ENCODE results near the gene OGDH. TPM values are rescaled to one million over a fixed set of nuclear protein-coding genes. Genes with fewer than 3 reads are reported as not detected.

OGDH gene
- total and polyA plus RNA-seq, 2 donors = 20.7 to 26.9 TPM

GRCh38 chr7:44622342-44623151, 16.1 kb downstream of the OGDH start:
- peak overlapping the region; percentile 2 to 61 for H3K27ac ChIP-seq (ENCODE audit: low read depth in 1 of 2, low read length in 1 of 2)
- DNase-seq (ENCODE audit: low read depth in 6 of 9, low spot score in 9 of 9) = no peak
- no peaks in the 10 kb centered on the region for H3K27me3 ChIP-seq (ENCODE audit: control insufficient read depth in 2 of 2, insufficient read depth in 1 of 2, low read length in 1 of 2)
- 93% methylated on average over 5 of the region's 5 CpGs for WGBS
- H3K4me3 ChIP-seq (ENCODE audit: low read length in 2 of 2) = no peak overlapping the region
- H3K9me3 ChIP-seq (ENCODE audit: control insufficient read depth in 2 of 2, insufficient read depth in 1 of 2, low read length in 1 of 2) = no peaks in the 10 kb centered on the region
- peaks cover 0 to 3% of the 10 kb centered on the region in 2 donors for H3K4me1 ChIP-seq (ENCODE audit: control insufficient read depth in 2 of 2, insufficient read depth in 2 of 2, low read length in 2 of 2)
- peaks cover 23 to 35% of the 10 kb centered on the region in 2 donors for H3K36me3 ChIP-seq (ENCODE audit: control insufficient read depth in 2 of 2, insufficient read depth in 2 of 2, low read length in 1 of 2)

DNA sequence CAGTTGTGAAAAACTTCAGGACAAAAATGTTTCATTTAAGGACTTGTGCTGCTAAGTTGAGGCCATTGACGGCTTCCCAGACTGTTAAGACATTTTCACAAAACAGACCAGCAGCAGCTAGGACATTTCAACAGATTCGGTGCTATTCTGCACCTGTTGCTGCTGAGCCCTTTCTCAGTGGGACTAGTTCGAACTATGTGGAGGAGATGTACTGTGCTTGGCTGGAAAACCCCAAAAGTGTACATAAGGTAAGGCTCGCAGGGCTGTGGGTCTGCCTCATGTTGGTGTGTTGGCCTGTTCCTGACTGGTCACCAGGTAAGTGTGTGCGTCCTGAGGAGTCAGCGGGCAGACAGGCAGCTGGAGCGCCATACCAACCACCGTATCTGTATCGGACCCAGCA, 17.9 kb downstream of the OGDH start:
- Histone ChIP-seq H3K36me3 (ENCODE audit: control insufficient read depth in 2 of 2, insufficient read depth in 2 of 2, low read length in 1 of 2) (peaks cover 28% of the 10 kb centered on the region in 2 donors), H3K4me3 (ENCODE audit: low read length in 2 of 2) (no peak overlapping the region), H3K4me1 (ENCODE audit: control insufficient read depth in 2 of 2, insufficient read depth in 2 of 2, low read length in 2 of 2) (peaks cover 0 to 3% of the 10 kb centered on the region in 2 donors), H3K9me3 (ENCODE audit: control insufficient read depth in 2 of 2, insufficient read depth in 1 of 2, low read length in 1 of 2) (no peaks in the 10 kb centered on the region), H3K27ac (ENCODE audit: low read depth in 1 of 2, low read length in 1 of 2) (no peak overlapping the region), H3K27me3 (ENCODE audit: control insufficient read depth in 2 of 2, insufficient read depth in 1 of 2, low read length in 1 of 2) (no peaks in the 10 kb centered on the region)
- 97% methylated on average over 9 of the region's 9 CpGs for WGBS
- no peak for DNase-seq (ENCODE audit: low read depth in 6 of 9, low spot score in 9 of 9)

- WGBS = 90% methylated on average over 6 of the region's 6 CpGs
- H3K9me3 ChIP-seq (ENCODE audit: control insufficient read depth in 2 of 2, insufficient read depth in 1 of 2, low read length in 1 of 2) = no peaks in the 10 kb centered on the region
- H3K27me3 ChIP-seq (ENCODE audit: control insufficient read depth in 2 of 2, insufficient read depth in 1 of 2, low read length in 1 of 2) = no peaks in the 10 kb centered on the region
- H3K4me3 ChIP-seq (ENCODE audit: low read length in 2 of 2) = no peak overlapping the region
- DNase-seq (ENCODE audit: low read depth in 6 of 9, low spot score in 9 of 9) = no peak
- H3K36me3 ChIP-seq (ENCODE audit: control insufficient read depth in 2 of 2, insufficient read depth in 2 of 2, low read length in 1 of 2) = peaks cover 29 to 34% of the 10 kb centered on the region in 2 donors
- H3K27ac ChIP-seq (ENCODE audit: low read depth in 1 of 2, low read length in 1 of 2) = peak overlapping the region in 1 of 2 donors; percentile 31
- H3K4me1 ChIP-seq (ENCODE audit: control insufficient read depth in 2 of 2, insufficient read depth in 2 of 2, low read length in 2 of 2) = peaks cover 0 to 9% of the 10 kb centered on the region in 2 donors
These were observed 19.4 kb downstream of the OGDH start for GRCh38 chr7:44625526-44626471.

DNA sequence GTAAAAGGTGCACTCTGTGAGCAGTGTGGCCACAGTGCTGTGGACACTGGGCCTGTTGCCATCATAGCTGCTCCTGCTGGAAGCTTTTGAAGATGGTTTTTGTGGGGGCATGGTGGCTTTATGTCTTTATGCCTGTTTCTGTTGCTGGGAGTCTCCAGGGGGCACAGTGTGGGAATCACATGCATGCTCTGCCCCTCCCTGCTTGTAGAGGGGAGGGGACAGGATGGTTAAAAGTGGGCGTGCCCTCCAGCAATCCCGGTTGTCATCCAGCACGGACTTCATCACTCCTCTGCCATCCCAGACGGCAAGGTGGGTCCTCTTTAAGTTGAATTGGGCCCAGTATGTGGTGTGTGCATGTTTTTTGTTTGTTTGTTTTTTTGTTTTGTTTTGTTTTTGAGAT, 20.2 kb downstream of the OGDH start:
- 96% methylated on average over 4 of the region's 4 CpGs for WGBS
- Histone ChIP-seq H3K4me1 (ENCODE audit: control insufficient read depth in 2 of 2, insufficient read depth in 2 of 2, low read length in 2 of 2) (peaks cover 3 to 16% of the 10 kb centered on the region in 2 donors), H3K27ac (ENCODE audit: low read depth in 1 of 2, low read length in 1 of 2) (no peak overlapping the region), H3K9me3 (ENCODE audit: control insufficient read depth in 2 of 2, insufficient read depth in 1 of 2, low read length in 1 of 2) (no peaks in the 10 kb centered on the region), H3K36me3 (ENCODE audit: control insufficient read depth in 2 of 2, insufficient read depth in 2 of 2, low read length in 1 of 2) (peaks cover 29 to 34% of the 10 kb centered on the region in 2 donors), H3K27me3 (ENCODE audit: control insufficient read depth in 2 of 2, insufficient read depth in 1 of 2, low read length in 1 of 2) (no peaks in the 10 kb centered on the region), H3K4me3 (ENCODE audit: low read length in 2 of 2) (no peak overlapping the region)
- no peak for DNase-seq (ENCODE audit: low read depth in 6 of 9, low spot score in 9 of 9)

DNA sequence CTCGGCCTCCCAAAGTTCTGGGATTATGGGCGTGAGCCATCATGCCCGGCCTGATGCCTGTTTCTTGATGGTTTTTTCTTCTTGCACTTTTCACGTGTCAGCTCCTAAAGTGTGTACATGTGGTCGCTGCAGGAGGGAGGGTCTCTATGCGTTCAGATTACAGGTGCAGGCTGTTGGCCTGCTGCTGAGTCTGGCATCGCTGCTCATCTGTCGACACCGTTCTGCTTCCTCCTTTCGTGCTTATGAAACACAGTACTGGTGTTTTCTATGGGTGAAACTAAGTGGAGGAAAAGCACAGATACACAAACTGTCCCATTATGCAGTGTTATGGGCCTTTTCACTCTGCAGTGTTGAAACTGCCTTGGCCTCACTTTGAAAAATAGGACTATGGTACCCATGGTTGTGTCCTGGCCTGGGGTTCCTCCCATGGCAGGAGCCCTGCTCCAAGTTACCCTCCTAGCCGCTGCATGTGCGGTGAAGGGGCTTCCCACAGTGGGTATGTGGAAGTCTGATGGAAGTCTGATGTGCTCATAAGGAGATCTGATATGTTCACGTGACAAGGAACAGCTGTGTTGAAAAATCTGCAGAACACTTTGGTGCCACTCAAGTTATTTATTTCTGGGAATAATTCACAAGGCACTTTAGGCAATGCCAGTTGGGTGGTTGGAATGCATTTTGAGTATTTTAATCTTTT, 23.5 kb downstream of the OGDH start:
- H3K9me3 ChIP-seq (ENCODE audit: control insufficient read depth in 2 of 2, insufficient read depth in 1 of 2, low read length in 1 of 2) = no peaks in the 10 kb centered on the region
- peak overlapping the region; percentile 10 to 61 for H3K27ac ChIP-seq (ENCODE audit: low read depth in 1 of 2, low read length in 1 of 2)
- 85% methylated on average over 13 of the region's 13 CpGs for whole genome bisulfite sequencing
- H3K27me3 ChIP-seq (ENCODE audit: control insufficient read depth in 2 of 2, insufficient read depth in 1 of 2, low read length in 1 of 2) = no peaks in the 10 kb centered on the region
- H3K36me3 ChIP-seq (ENCODE audit: control insufficient read depth in 2 of 2, insufficient read depth in 2 of 2, low read length in 1 of 2) = peaks cover 21 to 31% of the 10 kb centered on the region in 2 donors
- H3K4me1 ChIP-seq (ENCODE audit: control insufficient read depth in 2 of 2, insufficient read depth in 2 of 2, low read length in 2 of 2) = peaks cover 6 to 35% of the 10 kb centered on the region in 2 donors
- H3K4me3 ChIP-seq (ENCODE audit: low read length in 2 of 2) = no peak overlapping the region
- DNase-seq (ENCODE audit: low read depth in 6 of 9, low spot score in 9 of 9) = peak in 1 of 9 donors; percentile 22

DNA sequence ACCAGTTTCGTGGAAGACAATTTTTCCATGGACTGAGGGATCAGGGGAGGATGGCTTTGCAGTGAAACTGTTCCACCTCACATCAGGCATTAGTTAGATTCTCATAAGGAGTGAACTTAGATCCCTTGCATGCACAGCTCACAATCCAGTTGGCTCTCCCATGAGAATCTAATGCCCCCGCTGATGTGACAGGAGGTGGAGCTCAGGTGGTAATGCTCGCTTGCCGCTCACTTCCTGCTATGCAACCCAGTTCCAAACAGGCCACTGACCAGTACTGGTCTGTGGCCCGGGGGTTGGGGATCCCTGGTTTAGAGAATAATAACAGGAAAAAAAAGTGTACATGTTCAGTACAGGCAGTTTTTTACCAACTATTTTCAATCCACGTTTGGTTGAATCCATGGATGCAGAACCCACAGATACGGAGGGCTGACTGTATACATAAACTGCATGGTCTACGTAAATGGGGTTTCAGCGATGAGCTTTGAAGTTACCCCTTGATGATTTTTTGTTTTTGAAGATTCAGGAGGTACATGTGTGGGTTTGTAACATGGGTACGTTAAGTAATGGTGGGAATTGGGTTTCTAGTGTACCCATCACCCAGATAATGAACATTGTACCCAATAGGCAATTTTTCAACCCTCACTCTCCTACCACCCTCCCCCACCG, 24.5 kb downstream of the OGDH start:
- Histone ChIP-seq H3K4me3 (ENCODE audit: low read length in 2 of 2) (no peak overlapping the region), H3K9me3 (ENCODE audit: control insufficient read depth in 2 of 2, insufficient read depth in 1 of 2, low read length in 1 of 2) (no peaks in the 10 kb centered on the region), H3K27ac (ENCODE audit: low read depth in 1 of 2, low read length in 1 of 2) (peak overlapping the region; percentile 12 to 57), H3K36me3 (ENCODE audit: control insufficient read depth in 2 of 2, insufficient read depth in 2 of 2, low read length in 1 of 2) (peaks cover 12 to 22% of the 10 kb centered on the region in 2 donors), H3K4me1 (ENCODE audit: control insufficient read depth in 2 of 2, insufficient read depth in 2 of 2, low read length in 2 of 2) (peaks cover 6 to 33% of the 10 kb centered on the region in 2 donors), H3K27me3 (ENCODE audit: control insufficient read depth in 2 of 2, insufficient read depth in 1 of 2, low read length in 1 of 2) (no peaks in the 10 kb centered on the region)
- no peak for DNase-seq (ENCODE audit: low read depth in 6 of 9, low spot score in 9 of 9)
- WGBS = 90% methylated on average over 11 of the region's 11 CpGs

DNA sequence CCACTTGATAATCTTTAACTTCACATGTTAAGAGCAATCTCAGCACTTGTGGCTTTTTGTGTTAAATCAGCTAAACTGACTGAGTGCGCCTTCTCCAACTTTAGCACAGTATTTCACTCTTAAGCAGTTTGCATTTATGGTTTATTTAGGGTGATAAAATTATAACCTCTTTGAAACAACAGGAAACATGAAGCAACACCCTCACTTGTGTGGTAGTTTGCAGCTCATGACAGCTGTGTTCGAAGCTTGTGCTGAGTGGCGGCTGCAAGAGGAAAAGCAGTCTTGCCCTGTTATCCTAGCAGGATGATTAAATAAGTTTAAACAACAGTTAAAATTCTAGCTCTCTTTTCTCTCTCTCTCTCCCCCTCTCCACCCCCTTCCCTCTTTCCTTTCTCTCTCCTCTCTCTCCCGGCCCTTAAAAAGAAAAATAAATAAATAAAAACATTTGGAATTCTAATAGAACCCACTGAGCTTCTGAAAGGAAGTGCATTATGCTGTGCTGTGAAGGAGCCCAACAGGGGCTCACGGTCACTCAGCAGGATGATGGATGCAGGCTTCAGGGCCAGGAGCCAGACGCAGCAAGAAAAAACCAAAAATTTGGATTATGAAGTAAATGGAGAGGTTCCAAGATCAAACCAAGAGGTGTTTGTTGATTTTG, 25.2 kb downstream of the OGDH start:
- Histone ChIP-seq H3K9me3 (ENCODE audit: control insufficient read depth in 2 of 2, insufficient read depth in 1 of 2, low read length in 1 of 2) (no peaks in the 10 kb centered on the region), H3K27ac (ENCODE audit: low read depth in 1 of 2, low read length in 1 of 2) (peak overlapping the region; percentile 12 to 71), H3K27me3 (ENCODE audit: control insufficient read depth in 2 of 2, insufficient read depth in 1 of 2, low read length in 1 of 2) (no peaks in the 10 kb centered on the region), H3K4me3 (ENCODE audit: low read length in 2 of 2) (no peak overlapping the region), H3K4me1 (ENCODE audit: control insufficient read depth in 2 of 2, insufficient read depth in 2 of 2, low read length in 2 of 2) (peaks cover 6 to 38% of the 10 kb centered on the region in 2 donors), H3K36me3 (ENCODE audit: control insufficient read depth in 2 of 2, insufficient read depth in 2 of 2, low read length in 1 of 2) (peaks cover 7 to 15% of the 10 kb centered on the region in 2 donors)
- 40% methylated on average over 6 of the region's 6 CpGs for WGBS
- peak in 1 of 9 donors; percentile 56 for DNase-seq (ENCODE audit: low read depth in 6 of 9, low spot score in 9 of 9)

DNA sequence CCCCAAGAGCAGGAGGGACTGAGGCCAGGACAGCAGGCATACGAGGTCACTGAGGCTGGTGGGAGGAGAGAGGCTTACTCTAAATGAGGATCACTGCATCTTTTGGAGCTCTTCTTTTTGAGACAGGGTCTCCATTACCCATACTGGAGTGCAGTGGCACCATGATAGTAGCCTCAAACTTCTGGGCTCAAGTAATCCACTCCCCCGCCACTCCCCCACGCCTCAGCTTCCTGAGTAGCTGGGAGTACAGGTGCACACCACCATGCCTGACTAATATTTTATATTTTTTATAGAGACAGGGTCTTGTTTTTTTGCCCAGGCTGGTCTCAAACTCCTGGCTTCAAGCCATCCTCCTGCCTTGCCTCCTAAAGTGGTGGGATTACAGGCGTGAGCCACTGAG, 25.8 kb downstream of the OGDH start:
- Histone ChIP-seq H3K4me3 (ENCODE audit: low read length in 2 of 2) (no peak overlapping the region), H3K27me3 (ENCODE audit: control insufficient read depth in 2 of 2, insufficient read depth in 1 of 2, low read length in 1 of 2) (no peaks in the 10 kb centered on the region), H3K4me1 (ENCODE audit: control insufficient read depth in 2 of 2, insufficient read depth in 2 of 2, low read length in 2 of 2) (peaks cover 6 to 38% of the 10 kb centered on the region in 2 donors), H3K9me3 (ENCODE audit: control insufficient read depth in 2 of 2, insufficient read depth in 1 of 2, low read length in 1 of 2) (no peaks in the 10 kb centered on the region), H3K36me3 (ENCODE audit: control insufficient read depth in 2 of 2, insufficient read depth in 2 of 2, low read length in 1 of 2) (peaks cover 5 to 13% of the 10 kb centered on the region in 2 donors), H3K27ac (ENCODE audit: low read depth in 1 of 2, low read length in 1 of 2) (peak overlapping the region; percentile 12 to 71)
- WGBS = 98% methylated on average over 4 of the region's 4 CpGs
- DNase-seq (ENCODE audit: low read depth in 6 of 9, low spot score in 9 of 9) = no peak
